NCI-H2171 (cell line): ENCODE data around the gene SOWAHC.
"Not testable (repeated sequence)": the region's sequence is repeated elsewhere in the genome, so short reads cannot be mapped to it uniquely, and the experiment has no call there.

ENCODE experiments used
- DNase-seq: peaks from one replicate; lab custom pipeline; 2025; lab: John Stamatoyannopoulos, UW

SOWAHC gene

DNA sequence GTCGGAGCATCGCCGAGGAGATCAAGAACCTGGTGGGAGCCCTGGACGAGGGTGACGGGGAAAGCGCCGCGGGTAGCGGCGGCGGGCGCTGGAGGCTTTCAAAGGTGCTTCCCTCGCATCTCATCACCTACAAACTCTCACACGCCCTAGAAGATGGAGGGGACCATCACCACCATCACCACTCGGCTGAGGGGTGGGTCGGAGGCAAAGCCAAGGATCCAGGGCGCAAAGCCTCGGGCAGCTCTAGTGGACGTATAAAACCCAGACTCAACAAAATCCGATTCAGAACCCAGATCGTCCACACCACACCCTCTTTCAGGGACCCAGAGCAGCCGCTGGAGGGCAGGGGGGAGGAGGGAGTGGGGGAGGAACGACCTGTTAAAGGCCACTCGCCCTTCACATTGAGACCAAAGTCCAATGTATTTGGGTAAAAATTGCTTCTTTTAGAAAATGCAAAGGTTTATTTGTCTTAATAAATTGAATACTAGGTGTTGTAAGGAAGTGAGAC is 1.5 kb downstream of the SOWAHC start:
- no peak for DNase-seq

DNA sequence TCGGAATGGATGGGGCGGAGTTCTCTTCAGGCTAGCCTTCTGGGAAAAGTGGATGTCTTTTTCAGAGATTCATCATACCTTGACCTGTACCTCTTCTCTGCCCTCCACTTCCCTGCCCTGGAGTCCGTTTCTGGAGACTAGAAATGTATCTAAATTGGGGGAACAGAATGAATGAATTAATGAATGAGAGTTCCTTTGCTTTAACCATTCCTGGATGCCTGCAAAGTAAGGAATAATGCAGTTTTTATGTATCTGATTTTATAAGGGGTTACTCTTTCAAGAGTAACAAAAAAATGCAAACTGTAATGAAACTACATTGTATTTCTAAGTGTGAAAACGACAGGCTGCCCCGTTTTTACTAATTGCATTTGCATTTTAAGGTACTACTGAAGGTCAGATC is 2.0 kb downstream of the SOWAHC start:
- DNase-seq, result no peak

DNA sequence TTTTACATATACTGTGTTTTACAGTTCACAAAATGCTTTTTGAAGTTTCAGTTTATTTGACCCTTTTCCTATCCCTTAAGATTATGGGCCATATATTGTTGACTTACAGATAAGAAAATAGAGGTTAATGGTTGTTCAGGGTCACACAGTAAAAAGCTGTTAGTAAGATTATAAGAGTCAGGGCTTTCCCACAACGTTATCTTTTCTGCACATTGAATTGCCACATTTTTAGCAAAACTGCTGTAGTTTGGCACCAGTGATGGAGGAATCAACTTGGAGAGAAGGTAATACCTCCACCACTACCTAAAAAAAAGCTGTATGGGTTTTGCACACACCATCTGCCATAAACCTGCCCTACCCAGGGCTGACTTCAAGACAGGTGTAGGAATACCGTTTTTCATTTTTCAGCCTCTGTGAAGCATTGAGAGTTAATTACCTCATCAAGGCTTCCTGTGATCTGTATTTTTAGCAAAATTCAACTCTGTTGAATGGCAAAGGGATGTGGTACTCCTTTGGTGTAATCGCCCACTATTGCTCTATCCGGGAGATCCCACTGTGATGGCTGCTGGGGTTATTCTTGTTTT is 5.0 kb downstream of the SOWAHC start:
- peak; percentile 36 for DNase-seq

DNA sequence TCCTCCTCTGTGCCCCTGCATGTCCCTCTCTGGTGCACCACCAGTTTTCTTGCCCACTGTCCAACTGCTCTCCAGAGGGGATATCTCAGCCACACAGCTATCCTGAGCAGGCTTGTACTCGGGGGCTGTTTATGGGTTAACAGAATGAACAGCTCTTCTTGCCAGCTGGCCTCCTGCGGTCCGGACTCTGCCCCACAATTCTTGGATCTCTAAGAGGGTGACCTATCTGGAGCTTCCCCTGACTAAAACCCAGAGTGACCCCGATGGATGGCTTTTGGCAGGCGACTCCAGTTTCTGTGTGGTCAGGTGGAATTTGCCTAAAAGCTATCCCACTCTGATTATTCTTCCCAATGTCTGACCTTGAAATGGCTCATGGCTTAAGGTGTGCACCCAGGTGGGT is 9.1 kb downstream of the SOWAHC start:
- no peak for DNase-seq

GRCh38 chr2:109623923-109624322 is 9.8 kb downstream of the SOWAHC start:
- DNase-seq, result peak; percentile 19

DNA sequence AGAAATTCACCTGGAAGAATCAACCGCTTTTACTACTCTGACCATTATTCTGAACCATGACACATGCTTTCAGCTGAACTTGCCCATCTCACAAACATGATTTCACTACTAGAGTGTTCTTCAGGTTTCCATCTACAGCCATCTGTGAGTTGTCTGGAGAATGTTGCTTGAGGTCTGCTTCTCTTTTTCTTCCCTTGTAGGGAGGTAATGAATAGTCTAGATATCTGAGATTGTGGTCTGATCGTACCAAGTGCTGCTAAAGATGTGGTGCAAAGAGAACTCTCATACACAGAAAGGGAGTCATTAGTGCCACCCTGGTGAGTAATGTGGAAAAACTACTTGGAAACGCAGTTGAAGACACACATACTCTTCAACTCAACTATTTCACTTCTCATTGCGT is 10.2 kb downstream of the SOWAHC start:
- DNase-seq, result no peak

DNA sequence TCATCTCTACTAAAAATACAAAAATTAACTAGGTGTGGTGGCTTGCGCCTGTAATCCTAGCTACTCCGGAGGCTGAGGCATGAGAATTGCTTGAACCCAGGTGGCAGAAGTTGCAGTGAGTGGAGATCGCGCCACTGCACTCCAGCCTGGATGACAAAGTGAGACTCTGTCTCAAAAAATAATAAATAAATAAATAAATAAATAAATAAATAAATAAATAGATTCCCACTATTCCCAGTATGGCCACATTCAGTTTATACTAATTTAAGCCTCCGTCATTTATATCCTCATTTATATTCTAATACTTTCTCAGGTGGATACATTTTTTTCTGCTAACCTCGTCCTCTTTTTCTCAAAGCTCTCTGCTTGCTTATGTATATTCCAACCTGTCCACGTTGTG is 14.2 kb downstream of the SOWAHC start:
- not testable (repeated sequence) for DNase-seq

DNA sequence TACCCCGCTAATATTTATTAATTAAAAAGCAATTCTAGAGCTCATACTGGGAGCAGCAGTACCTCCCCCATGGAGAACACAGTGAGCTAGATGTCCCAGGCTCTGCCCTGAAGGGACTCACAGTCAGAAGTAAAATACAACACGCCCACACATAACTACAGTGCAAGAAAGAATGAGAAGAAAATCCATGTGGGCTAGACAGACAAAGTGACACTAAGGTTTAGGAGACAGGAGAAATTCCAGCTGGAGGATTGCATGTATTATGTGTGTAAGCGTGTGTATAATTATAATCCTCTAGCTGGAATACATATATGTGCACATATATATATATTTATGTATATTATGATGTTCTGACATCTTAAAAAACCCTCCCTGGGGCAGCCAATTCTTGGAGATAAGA is 15.7 kb downstream of the SOWAHC start:
- no peak for DNase-seq

- DNase-seq, result no peak
Observed at GRCh38 chr2:109630441-109631430, 16.6 kb downstream of the SOWAHC start.

DNA sequence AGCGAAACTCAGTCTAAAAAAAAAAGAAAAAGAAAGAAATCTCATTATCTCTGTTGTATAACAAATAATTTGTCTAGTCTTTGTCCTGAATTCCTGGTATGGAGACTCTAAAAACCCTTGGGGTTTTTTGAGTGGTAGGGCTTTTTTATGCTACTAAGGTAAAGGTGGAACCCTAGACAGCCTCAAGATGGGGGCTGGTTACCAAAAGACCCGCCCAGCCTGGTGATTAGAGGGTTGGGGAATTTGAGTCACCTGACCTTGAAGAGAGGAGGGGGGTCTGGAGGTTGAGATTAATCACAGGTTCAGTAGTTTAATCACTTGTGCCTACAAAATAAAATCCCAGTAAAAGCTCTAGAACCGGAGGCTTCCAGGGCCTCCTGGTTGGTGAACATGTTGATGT is 17.6 kb downstream of the SOWAHC start:
- no peak for DNase-seq

DNA sequence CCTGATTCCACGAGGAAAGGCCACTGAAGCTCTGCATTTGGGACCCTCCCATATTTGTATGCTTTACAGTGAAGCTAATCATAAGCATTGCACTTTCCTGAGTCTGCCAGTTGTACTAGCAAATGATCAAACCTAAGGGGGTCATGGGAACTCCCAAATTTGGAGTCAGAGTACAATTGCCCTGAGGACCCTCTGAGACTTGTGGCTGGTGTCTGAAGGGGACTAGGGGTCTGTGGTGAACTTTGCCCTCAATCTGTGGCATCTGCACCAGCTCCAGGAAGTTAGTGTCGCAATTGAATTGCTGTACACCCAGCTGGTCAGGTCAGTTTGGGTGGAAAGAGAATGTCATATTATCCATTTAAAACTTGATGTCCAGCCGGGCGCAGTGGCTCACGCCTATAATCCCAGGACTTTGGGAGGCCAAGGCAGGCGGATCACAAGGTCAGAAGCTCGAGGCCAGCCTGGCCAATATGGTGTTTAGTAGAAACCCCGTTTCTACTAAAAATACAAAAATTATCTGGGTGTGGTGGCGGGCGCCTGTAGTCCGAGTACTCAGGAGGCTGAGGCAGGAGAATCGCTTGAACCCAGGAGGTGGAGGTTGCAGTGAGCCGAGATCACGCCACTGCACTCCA is 18.1 kb downstream of the SOWAHC start:
- no peak for DNase-seq

GRCh38 chr2:109633284-109633961 is 19.3 kb downstream of the SOWAHC start:
- no peak for DNase-seq

DNA sequence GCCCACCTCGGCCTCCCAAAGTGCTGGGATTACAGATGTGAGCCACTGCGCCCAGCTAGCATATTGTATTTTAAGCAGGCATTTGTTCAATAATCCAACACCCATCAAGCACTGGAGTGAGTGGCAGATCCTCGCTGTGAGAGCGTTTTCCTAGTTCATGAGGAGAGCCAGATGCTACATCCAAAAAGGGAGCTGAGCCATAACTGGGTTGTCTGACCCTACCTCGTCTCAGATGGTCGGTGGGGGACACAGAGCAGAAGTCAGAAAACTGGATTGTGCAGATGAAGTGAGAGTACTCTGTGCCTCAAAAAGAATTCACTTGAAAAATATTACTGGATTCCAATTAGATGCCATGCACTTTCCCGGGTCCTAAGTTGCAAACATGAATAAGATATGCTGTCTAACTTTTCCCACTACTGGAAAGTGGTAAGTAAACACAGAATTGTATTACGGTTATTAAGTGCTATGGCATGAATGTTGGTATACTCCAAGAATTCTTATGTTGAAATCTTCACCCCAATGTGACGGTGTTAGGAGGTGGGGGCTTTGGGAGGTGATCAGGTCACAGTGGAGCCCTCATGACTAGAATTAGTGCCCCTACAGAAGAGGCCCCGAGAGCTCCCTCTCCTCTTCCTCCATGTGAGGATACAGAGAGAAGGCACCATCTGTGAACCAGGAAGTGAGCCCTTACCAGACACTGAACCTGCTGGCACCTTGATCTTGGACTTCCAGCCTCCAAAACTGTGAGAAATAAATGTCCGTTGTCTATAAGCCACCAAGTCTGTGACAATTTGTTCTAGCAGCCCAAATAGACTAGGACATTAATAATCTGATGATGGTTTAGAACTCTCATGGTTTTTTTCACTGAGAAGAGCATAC is 21.5 kb downstream of the SOWAHC start:
- no peak for DNase-seq

GRCh38 chr2:109636317-109636716 is 22.2 kb downstream of the SOWAHC start:
- DNase-seq, result no peak

DNA sequence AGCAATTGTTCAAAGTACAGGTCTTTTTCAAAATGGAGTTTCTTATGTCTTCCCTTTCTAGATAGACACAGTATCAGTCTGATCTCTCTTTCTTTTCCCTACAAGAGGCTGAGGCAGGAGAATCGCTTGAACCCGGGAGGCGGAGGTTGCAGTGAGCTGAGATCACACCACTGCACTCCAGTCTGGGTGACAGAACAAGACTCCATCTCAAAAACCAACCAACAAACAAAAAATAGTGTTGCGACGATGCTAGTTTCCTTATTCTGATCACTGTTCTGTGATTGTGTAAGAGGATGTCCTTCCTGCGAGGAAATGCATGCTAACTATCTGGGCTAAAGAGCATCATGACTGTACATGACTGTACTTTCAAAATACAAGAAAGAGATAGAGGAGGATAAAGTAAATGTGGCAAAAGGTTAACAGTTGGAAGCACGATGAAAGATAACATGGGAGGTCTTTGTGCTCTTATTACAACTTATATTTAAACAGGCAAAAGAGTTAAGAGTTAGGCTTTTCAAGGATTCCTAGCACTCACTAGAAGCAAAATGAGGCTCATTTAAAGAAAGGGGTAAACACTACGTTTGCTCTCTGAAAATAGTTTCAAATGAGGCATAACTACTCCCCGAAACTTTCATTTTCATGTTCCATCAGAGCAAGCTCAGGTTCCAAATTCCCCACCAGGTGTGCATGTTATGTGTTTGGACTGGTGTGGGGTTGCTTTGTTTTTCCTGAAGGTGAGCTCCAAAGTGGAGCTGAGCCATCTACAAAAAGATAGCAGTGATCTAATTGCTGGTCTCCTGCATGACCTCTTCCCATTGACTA is 23.8 kb downstream of the SOWAHC start:
- DNase-seq, result no peak

DNA sequence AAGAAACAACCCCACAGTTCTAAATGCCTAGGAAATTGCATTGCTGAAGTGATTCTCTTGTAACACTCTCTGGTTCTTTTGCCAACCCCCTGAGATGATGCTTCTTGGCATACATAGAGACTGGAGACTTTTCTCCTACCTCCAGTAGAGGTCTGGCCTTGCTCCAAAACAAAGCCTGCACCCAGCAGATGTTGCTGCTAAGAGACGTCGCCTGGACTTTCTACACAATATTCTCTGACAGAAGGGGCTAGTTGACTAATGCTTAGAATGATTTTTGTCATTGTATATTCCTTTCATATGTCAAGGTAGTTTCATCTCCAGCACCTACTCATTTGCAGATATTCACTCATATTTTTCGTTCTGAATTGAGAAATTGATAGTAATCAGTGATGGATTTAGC is 24.6 kb downstream of the SOWAHC start:
- DNase-seq, result peak; percentile 51

DNA sequence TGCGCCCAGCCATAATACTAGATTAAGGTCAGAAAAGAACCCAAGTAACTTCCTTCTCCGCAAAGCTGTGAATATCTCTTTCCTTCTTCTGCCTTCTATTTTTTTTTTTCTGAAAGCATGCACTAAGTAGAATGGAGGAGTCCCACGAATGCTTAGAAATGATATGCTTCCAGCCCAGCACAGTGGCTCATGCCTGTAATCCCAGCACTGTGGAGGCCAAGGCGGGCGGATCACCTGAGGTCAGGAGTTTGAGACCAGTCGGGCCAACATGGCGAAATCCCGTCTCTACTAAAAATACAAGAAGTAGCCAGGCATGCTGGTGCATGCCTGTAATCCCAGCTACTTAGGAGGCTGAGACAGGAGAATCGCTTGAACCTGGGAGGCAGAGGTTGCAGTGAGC is 25.8 kb downstream of the SOWAHC start:
- DNase-seq, result not testable (repeated sequence)

DNA sequence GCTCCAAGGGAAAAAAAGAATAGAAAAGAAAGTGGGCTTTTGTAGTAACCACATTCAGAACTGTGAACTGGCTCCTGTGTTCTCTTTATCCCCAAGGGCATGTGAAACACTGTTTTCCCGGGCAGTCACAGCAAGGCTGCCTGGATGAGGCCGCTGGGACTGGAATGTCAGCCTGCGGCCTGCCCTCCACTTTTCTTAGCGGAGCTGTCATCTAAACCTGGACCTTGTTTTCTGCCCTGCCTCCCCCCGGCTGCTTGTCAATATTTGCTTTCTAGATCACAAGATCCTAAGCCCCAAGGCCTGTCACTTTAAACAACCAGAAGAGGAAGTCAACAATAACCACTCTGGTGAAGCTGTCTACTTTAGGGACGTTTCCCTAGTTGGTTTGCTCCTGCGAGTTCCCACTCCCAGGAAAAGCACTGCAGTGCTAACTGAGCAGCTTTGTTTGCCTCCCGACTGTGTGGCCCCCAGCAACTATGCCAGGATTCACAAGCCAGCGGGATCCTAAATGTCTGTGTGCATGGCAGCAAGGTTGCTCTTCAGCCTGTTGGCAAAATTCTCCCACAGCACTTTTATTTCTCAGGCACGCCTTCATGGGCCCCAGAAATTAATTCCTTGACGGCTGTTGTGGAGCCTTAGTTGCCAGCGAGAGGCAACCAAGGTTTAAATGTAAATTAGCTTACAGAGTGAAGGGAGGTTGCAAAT is 30.6 kb downstream of the SOWAHC start:
- no peak for DNase-seq

GRCh38 chr2:109645412-109646184 is 31.4 kb downstream of the SOWAHC start:
- DNase-seq, result no peak
